HG02852 (cell line): Measurements from ENCODE around the gene MRPL28.
"Not testable (repeated sequence)": the region's sequence is repeated elsewhere in the genome, so short reads cannot be mapped to it uniquely, and the experiment has no call there.

Source experiments
- ATAC-seq: cut with Tn5 transposase; IDR thresholded peaks from one replicate; pipeline ENCODE4 v1.9.1; 2021; ENCODE audit warnings: mild to moderate bottlenecking, moderate library complexity; ENCODE audit not compliant: unreplicated experiment

MRPL28 gene

DNA sequence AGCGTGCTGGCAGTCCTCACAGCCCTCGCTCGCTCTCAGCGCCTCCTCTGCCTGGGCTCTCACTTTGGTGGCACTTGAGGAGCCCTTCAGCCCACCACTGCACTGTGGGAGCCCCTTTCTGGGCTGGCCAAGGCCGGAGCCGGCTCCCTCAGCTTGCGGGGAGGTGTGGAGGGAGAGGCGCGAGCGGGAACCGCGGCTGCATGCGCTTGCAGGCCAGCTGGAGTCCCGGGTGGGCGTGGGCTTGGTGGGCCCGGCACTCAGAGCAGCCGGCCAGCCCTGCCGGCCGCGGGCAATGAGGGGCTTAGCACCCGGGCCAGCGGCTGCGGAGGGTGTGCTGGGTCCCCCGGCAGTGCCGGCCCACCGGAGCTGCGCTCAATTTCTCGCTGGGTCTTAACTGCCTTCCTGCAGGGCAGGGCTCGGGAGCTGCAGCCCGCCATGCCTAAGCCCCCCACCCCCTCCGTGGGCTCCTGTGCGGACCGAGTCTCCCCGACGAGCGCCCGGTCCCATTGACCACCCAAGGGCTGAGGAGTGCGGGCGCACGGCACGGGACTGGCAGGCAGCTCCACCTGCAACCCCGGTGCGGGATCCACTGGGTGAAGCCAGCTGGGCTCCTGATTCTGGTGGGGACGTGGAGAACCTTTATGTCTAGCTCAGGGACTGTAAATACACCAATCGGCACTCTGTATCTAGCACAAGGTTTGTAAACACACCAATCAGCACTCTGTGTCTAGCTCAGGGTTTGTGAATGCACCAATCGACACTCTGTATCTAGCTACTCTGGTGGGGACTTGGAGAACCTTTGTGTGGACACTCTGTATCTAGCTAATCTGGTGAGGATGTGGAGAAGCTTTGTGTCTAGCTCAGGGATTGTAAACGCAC is 29.0 kb downstream of the MRPL28 start:
- not testable (repeated sequence) for ATAC-seq

DNA sequence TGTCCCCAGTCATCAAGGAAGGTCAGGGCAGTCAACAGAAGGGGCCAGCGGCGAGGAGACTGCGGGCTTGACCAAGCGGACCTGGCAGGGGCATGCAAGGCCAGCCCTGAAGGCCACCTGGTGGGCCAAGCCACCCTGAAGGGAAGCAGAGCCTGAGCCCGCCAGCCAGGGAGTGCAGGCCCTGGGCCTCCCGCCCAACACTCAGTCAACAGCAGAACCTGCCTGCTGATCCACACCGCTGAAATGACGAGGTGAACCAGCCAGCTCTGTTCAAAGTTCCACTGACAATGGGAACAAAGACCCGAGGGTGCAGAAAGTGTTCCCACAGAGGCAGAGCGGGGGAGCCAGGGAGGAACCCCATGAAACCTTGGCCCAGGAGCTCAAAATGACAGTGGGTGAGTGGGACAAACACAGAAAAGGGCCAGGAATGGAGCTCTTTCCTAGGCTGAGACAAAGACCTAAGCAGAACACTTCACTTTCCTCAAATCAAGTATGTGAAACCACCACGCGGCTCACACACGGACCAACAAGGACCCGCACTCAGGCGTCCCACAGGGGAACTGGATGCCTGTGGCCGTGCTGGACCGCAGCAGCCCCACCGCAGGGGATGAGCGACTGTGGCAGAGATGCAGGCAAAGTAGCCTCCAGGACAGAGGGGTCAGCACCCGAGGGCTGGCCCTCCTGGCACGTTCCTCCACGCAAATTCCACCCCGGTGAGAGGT is 29.8 kb downstream of the MRPL28 start:
- no peak for ATAC-seq

DNA sequence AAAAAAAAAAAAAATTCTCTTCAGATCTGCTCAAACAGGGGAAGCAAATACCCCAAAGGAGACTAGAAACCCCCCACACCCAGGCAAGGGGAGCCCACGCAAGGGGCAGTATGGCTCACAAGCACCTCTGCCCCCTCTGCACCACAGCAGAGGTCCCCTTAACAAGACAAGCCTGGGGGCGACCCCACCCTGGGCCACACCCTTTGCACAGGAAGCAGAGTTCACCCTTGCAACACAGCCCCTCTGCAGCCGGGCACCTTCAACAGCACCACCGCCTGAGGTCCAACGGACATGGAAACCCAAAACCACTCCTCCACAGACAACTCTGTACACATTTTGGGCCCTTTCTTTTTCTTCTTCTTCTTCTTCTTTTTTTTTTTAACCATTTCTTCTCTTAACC is 30.7 kb downstream of the MRPL28 start:
- ATAC-seq = no peak

DNA sequence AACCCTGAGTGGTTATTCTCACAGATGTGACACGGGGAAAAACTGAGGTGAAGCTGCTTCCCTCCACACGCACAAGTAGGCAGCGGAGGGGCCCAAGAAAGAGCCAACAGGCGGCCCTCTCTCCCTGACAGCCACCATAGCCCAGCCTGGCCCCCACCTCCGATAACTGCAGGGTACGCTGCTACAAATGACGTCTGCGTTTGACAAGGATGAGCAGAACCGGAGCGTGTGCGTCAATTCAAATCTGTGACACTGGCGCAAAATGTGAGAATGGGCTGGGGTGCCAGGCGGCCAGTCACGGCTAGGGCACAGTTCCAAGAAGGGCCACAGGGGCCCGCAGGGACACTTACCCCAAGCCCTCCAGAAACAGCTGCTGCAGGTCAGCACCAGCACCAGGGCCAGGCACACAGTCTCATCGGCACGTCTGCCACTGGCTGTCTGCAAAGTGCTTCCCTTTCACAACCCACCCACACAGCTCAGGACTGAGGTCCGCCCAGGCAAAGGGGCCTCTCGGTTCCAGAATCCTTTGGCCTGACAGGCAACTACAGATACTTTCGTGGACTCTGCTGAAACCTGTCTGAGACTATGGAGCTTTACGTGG is 32.3 kb downstream of the MRPL28 start:
- no peak for ATAC-seq

DNA sequence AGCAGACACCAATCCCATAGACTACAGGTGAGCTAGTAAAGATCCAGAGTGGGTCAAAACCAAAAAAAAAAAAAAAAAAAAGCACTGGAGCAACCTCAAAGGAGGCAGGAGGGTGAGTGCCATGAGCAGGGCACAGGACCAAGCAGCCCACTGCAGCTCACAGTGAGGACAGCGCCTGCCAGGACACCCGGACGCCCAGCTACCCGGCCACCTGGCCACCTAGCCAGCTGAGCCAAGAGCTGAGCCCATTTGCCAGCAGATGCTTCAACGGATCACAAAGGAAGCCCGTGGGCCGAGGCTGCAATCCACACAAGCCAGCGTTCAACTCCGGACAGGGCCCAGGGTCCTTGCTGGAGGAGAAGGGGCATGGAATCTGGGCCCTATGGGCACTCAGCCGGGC is 32.9 kb downstream of the MRPL28 start:
- ATAC-seq = no peak

DNA sequence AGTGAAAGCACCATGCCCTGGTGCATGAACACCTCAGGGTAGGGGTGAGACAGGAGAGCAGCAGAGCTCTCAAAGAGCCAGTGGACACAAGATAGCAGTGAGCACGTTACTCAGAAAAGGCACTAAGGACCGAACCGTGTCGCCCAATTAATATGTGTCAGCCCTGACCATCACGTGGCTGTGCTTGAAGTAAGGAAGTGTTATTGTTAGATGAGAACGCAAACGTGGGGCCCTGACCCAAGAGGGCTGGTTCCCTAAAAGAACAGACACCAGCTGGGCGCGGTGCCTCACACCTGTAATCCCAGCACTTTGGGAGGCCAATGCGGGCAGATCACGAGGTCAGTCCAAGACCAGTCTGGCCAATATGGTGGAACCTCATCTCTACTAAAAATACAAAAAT is 34.1 kb downstream of the MRPL28 start:
- ATAC-seq = no peak

DNA sequence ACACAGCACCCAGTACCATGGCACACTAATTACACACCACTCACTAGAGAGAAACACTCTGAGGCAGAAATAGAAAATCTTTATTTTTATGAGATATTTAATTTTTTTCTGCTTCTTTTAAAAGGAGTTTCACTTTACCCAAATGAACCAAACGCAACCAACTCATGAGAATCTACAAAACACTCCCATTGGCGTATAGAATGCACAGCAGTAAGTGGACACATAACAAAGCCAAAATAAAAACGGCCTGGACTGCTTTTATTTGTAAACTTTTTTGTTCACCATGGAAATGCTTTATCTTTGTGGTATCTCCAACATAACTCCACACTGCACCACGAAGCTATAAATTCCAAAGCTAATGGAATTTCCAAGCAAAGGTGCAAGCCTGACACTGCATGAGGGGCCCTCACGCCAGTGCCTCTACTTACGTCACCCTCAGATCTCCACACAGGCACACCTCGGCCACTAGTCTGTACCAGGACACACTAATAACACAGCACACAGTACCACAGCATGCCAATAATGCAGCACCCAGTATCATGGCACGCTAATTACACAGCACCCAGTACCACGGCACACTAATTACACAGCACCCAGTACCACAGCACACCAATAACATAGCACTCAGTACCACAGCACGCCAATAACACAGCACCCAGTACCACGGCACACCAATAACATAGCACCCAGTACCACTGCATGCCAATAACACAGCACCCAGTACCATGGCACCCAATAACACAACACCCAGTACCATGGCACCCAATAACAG is 35.3 kb downstream of the MRPL28 start:
- ATAC-seq = not testable (repeated sequence)

DNA sequence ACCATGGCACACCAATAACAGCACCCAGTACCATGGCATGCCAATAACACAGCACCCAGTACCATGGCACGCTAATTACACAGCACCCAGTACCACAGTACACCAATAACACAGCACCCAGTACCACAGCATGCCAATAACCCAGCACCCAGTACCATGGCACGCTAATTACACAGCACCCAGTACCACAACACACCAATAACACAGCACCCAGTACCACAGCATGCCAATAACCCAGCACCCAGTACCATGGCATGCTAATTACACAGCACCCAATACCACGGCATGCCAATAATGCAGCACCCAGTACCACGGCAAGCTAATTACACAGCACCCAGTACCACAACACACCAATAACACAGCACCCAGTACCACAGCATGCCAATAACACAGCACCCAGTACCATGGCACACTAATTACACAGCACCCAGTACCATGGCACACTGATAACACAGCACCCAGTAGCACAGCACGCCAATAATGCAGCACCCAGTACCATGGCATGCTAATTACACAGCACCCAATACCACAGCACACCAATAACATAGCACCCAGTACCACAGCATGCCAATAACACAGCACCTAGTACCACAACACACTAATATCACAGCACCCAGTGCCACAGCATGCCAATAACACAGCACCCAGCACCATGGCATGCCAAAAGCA is 36.0 kb downstream of the MRPL28 start:
- ATAC-seq = not testable (repeated sequence)

DNA sequence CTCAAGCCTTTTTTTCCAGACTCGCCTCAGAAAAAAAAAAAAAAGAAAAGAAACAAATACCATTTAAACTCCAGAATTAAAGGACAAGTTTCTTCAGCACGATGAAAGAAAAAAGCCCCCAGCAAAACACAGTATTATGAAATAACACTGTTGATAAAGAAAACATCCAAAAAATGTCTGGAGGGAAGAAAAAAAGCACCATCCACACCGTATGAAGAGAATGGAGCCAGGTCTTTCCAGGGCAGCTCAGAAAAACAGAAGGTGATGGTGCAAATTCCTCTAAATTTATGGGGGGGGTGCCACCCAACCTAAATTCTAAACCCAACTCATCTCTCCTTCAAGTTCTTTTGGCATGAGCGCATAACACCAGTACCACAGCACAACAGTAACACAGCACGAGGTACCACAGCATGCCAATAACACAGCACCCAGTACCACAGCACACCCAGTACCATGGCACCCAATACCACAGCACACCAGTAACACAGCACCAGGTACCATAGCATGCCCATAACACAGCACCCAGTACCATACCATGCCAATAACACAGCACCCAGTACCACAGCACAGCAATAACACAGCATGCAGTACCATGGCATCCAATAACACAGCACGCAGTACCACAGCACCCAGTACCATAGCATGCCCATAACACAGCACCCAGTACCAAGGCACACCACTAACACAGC is 36.8 kb downstream of the MRPL28 start:
- no peak for ATAC-seq

DNA sequence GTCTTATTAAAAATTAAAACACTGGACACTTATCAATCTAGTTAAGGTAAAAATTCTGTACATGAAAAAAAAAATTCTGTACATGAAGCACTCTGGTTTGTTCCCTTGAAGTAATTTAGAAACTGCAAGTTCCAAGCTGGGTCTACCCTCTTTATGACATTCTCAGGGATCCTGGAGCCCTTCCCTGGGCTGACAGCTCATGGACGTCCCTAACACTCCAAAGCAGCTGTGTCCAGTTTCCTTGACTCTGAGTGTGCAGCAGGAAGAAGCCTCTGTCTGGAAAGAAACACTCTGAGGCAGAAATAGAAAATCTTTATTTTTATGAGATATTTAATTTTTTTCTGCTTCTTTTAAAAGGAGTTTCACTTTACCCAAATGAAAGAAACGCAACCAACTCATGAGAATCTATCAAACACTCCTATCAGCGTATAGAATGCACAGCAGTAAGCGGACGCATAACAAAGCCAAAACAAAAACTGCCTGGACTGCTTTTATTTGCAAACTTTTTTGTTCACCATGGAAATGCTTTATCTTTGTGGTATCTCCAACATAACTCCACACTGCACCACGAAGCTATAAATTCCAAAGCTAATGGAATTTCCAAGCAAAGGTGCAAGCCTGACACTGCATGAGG is 39.0 kb downstream of the MRPL28 start:
- not testable (repeated sequence) for ATAC-seq

DNA sequence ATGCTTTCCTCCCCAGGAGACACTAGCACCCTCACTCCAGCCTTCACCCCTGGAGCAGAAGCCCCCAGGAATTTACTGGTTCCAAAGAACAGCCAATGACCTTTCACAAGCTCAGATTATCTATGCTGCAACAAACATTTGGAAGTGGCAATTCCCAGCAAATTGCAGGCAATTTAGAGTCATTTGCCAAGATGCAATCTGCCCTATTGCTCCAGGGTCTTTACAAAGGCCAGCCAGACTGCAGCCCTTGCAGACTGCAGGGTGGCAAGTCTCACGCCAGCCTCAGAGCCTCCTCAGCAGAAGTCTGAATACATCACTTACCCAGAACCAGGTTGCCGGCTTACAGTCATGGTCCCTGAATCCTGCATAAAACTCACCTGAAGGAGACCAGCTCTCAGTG is 39.6 kb downstream of the MRPL28 start:
- ATAC-seq = no peak

DNA sequence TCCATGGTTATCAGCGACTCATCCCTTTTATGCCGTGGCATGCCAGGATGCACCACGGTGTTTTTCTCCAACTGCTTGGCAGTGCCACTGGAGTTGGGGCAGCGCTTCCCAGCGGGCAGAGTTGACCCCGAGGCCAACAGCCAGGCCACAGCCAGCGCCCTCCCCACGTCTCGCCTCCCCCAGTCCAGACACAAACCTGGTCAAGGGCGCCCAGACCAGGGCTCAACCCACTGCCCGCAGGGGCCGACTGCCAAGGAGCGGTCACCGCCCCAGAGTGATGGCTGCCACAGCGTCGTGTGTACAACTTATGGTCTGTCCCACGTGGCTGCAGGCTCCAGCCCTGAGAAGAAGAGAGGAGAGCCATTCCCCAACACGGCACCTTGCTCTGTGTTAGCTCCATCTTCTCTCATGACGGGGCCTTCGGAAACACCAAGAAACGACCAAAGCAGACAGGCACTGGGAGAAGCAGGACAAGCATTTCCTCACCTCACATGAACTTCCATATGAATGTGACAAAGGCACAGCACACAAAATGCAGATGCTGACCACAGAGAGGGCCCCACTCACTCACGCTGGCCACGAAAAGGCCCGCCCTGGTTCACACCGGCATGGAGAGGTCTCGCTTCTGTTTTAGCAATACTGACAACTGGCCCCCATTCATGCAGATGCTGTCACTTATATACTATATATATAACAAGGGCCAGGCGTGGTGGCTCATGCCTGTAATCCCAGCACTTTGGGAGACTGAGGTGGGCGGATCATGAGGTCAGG is 44.8 kb downstream of the MRPL28 start:
- ATAC-seq = no peak

DNA sequence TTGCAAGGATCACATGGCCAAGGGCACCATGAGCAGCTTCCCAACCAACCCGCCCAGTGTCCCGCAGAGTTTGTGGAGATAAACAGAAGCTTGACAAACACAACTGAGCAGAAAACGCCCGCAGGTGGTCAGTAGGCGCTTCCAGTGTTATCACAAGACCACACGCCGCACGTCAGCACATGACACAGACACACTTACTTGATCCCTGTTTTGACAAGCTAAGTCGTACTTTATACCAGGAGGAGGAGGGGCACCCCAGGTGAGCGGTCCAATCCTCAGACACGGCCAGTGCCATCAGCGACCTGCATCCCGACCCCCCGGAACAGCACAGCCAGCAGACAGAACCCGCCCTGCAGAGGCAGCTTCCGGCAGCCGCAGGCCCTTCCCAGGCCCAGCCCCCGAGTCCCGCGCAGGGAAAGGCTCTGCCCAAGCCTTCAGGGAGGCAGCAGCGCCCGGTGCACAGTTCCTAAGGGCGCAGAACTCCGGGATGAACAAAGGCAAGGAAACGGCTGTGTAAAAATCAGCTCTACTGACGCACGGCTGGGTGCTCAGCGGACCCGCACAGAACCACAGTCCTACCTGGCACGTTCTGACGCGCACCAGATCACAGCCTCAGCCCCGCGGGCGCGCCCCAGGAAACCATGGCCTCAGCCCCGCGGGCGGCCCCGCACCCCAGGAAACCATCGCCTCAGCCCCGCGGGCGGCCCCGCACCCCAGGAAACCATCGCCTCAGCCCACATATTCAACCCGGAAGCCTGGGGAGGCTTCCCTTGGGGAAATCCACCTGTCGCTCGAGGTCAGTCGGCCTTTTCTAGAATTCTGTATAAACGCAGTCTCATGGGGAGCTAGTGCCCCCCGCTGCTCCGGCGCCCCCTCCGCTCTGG is 45.6 kb downstream of the MRPL28 start:
- ATAC-seq = no peak

DNA sequence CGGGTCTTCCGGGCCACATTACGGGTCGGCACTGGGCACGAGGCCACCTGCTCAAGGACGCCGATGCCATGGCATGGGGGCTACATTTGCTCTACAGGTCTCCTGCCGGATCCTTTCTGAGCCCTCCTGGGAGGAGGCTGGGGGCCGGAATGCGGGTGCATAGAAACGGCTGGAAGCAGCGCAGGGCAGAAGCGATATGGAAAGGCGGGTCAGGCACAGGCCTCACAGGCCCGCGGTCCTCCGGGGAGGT is 46.2 kb downstream of the MRPL28 start:
- ATAC-seq = no peak

DNA sequence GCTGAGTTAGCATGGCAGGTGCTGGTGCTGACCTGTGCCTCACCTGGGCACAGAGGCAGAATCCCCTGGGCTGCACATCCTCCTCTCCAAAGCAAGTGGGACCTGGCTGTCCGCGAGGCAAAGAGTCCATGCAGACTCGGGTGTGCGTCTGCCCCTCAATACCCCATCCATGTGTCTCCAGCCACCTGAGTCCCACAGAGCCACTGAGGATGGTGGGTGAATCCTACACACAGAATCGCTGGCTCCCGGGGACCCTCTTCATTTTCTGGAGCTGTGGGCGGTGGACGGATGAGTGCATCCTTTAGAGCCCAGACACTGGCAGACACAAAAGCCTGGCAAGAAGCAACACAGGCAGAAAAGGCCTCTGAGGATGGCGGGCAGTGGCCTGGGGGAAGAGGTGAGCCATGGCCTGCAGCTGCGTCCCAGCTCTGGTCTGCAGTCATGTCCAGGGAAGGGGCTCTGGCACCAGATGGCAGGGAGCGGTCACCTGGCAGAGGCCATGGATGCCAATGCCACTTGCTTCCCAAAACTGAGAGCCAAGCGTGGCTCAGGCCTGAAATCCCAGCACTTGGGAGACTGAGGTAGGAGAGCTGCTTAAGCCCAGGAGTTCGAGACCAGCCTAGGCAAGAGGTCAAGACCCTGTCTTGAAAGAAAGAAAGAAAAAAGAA is 47.7 kb downstream of the MRPL28 start:
- ATAC-seq = no peak

DNA sequence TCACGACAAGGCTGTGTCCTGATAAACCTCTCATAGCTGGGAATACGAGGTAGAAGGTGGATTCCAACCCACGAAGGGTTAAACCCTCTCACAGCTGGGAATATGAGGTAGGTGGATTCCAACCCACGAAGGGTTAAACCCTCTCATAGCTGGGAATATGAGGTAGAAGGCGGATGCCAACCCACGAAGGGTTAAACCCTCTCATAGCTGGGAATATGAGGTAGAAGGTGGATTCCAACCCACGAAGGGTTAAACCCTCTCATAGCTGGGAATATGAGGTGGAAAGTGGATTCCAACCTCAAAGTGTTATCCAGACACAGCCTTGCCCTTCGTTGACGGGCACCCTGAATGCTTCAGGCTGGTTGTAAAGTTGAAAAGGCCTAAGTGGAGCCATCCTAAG is 48.8 kb downstream of the MRPL28 start:
- ATAC-seq = no peak

DNA sequence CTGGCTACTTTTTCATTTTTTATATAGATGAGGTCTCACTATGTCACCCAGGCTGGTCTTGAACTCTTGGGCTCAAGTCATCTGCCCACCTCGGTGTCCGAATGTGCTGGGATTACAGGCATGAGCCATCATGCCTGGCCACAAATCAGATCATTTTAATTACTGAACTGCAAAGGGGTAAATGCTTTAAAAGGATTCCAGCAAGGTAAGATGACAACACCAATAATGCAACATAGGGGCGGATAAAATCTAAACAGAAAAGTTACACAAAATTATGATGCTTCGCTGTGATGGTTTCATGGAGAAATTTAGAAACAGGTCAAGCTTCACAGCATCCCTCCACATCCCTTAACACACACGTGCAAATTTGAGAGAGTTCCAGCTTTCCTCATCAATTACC is 50.1 kb downstream of the MRPL28 start:
- ATAC-seq = no peak

DNA sequence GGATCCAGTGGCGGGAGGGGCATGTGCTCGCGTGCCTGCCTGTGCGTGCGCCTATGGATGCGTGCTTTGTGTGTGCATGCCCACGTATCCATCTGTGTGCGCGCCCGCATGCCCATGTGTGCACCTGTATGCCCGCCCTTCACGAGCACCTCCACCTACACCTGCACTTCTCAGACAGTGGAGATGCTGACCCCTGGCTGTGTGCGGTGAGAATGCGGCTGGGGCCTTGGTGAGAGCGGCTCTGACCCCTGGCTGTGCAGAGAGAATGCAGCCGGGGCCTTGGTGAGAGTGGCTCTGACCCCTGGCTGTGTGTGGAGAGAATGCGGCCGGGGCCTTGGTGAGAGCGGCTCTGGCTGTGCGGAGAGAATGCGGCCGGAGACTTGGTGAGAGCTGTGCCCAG is 51.7 kb downstream of the MRPL28 start:
- no peak for ATAC-seq
